ENCODE measurements around the gene CTIF.

The CTIF gene

GRCh38 chr18:48742304-48742703 lies 203.5 kb downstream of the CTIF start:
- in situ Hi-C loops (cut with MboI; ENCODE audit: low sequenced_read_pairs): no loop called here

- in situ Hi-C loops (cut with MboI; ENCODE audit: low sequenced_read_pairs): no loop called here
Measured at GRCh38 chr18:48742706-48743475, 204.1 kb downstream of the CTIF start.

DNA sequence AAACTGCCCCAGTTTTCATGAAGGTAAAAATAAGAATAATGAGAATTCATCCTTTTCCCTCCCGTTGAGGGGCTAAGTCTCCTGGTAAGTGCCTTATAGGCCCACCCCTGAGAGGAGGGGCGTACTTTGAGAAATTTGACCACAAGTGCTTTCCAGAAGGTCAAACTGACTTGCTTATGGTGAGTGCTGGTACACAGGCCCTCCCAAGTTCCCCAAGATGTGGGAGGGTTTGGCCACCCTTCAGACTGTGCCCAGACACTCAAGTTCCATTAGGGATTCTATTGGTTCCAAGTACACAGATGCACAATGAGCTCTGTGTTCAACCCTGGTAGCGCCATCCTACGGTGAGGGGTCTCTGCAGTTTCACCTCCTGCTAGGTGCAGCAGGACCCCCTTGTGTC lies 205.1 kb downstream of the CTIF start:
- in situ Hi-C loops (cut with MboI; ENCODE audit: low sequenced_read_pairs): no loop called here

GRCh38 chr18:48745293-48745692 lies 206.5 kb downstream of the CTIF start:
- in situ Hi-C loops (cut with MboI; ENCODE audit: low sequenced_read_pairs): no loop called here

GRCh38 chr18:48749768-48750167 lies 210.9 kb downstream of the CTIF start:
- in situ Hi-C loops (cut with MboI; ENCODE audit: low sequenced_read_pairs): no loop called here

DNA sequence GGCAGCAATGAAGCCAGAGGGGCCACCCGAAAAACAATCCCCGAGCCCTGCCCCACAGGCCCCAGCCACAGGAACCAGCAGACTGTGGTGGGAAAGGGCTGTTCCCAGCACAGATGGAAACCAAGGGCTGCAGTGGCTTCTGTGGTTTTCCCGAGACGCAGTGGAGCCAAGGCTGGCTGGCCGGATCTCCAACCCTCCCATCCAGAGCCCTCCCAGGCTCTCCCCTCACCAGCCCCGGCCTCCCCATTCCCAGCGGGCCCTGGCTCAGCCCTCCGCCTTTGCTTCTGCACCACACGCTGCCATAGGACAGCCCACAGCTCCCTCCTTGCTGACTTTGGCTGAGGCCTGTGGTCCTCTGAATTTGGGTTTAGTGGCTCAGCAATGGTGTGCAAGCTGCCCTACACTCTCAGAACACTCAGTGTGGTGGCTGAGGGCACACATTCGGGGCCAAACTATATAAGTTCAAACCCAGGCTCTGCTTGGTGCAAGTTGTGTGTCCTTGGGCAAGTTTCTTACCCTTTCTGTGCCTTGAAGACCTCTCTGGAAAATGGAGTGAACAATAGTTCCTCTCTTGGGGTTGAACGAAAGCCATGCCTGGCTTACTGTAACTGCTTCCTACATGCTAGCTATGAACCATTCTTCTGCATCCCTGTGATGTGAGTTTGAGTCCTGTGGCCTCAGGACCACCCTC lies 211.8 kb downstream of the CTIF start:
- in situ Hi-C loops (cut with MboI; ENCODE audit: low sequenced_read_pairs): no loop called here

- in situ Hi-C loops (cut with MboI; ENCODE audit: low sequenced_read_pairs): no loop called here
Measured at GRCh38 chr18:48751727-48752468, 213.1 kb downstream of the CTIF start.

- in situ Hi-C loops (cut with MboI; ENCODE audit: low sequenced_read_pairs): no loop called here
Measured at GRCh38 chr18:48752478-48752877, 213.6 kb downstream of the CTIF start.

GRCh38 chr18:48752928-48753327 lies 214.1 kb downstream of the CTIF start:
- in situ Hi-C loops (cut with MboI; ENCODE audit: low sequenced_read_pairs): no loop called here

GRCh38 chr18:48753691-48754090 lies 214.9 kb downstream of the CTIF start:
- in situ Hi-C loops (cut with MboI; ENCODE audit: low sequenced_read_pairs): no loop called here

GRCh38 chr18:48754559-48754958 lies 215.7 kb downstream of the CTIF start:
- in situ Hi-C loops (cut with MboI; ENCODE audit: low sequenced_read_pairs): no loop called here

DNA sequence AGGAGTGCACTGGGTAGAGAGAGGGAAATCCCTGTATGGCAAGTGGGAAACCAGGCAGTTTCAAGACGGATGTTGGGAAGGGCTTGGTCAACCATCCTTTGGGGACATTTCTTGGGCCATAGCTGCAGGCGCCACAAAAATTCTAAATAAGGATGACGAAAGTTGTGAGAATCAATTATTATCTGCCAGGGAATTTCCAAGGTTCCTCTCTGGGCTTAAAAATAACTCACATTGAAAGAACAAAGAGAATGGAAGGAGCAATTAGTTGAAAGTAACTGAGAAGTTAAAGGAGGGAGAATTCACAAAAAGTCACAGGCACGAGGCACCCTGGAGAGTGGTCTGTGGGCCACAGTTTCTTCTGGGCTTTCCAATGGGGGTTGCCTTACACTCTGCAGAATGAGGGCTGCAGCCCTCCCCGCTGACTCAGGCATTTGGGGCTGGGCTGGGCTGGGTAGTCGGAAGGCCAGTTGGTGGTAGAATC lies 216.2 kb downstream of the CTIF start:
- in situ Hi-C loops (cut with MboI; ENCODE audit: low sequenced_read_pairs): no loop called here

DNA sequence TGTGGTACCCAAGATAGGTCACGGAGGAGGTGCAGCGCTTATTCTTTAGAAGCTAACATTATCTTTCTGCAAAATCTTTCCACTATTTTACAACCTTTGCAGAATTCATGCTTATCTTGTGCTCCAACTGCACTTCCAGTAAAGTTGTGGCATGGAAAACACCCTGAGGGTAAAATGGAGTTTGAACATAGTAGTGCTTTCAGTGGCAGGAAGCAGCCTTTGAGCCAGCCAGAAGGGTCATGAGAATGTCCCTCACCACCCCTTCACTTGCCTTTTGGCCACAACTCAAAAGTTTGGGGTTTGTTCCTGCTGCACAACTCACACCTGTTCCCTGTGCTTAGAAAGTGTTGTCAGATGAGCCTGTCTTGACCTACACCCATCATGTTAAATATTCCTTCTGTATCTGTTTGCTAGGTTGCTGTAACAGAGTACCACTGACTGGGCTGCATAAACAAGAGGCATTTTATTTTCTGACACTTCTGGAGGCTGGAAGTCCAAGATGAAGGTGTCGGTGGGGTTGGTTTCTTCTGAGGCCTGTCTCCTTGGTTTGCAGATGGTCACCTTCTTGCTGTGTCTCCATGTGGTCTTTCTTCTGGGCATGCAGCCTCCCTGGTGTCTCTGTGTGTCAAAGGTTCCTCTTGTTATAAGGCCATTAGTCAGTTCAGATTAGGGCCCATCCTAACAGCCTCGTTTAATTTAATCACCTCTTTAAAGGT lies 217.8 kb downstream of the CTIF start:
- in situ Hi-C loops (cut with MboI; ENCODE audit: low sequenced_read_pairs): no loop called here

DNA sequence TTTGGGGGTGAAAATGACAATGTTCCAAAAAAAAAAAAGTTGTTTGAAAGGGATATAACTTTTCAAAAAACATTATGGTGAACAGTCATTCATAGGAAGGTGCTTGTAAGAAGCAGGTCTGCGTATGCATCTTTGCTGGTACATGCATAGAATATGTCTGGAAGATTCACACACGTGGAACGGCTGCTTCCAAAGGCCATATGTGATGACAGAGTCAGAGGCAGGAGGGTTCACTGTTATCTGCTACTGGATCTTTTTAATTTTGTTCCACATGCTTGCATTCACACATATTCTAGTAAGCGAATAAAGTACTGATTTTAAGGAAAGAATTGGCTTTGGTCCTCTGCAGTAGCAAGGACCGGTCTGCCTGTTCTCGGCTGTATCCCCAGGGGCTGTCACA lies 218.5 kb downstream of the CTIF start:
- in situ Hi-C loops (cut with MboI; ENCODE audit: low sequenced_read_pairs): no loop called here

DNA sequence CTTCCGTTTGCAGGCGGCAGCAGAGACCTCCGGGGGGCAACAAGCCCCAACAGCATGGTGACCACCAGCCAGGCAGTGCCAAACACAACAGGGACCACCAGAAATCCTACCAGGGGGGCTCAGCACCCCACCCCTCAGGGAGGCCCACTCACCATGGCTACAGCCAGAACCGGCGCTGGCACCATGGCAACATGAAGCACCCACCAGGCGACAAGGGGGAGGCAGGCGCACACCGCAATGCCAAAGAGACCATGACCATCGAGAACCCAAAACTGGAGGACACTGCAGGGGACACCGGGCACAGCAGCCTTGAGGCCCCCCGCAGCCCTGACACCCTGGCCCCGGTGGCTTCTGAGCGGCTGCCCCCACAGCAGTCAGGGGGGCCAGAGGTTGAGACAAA lies 219.1 kb downstream of the CTIF start:
- in situ Hi-C loops (cut with MboI; ENCODE audit: low sequenced_read_pairs): no loop called here

DNA sequence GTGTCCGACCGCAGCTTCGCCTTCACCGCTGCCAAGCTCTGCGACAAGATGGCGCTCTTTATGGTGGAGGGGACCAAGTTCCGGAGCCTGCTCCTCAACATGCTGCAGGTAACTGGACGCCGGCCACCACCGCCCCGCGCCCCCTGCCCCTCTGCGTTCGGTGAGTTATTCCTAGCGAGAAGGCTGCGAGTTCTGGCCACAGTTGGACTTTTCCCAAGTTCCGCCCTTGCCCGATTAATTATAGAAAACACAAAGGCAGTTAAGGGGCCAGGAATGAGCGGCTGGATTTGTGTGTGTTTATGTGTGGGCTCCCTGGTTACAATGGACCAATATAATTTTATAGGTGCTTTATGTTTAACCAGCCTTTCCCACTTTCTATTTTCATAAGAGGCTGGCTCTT lies 222.8 kb downstream of the CTIF start:
- in situ Hi-C loops (cut with MboI; ENCODE audit: low sequenced_read_pairs): no loop called here

GRCh38 chr18:48762022-48762421 lies 223.2 kb downstream of the CTIF start:
- in situ Hi-C loops (cut with MboI; ENCODE audit: low sequenced_read_pairs): no loop called here

DNA sequence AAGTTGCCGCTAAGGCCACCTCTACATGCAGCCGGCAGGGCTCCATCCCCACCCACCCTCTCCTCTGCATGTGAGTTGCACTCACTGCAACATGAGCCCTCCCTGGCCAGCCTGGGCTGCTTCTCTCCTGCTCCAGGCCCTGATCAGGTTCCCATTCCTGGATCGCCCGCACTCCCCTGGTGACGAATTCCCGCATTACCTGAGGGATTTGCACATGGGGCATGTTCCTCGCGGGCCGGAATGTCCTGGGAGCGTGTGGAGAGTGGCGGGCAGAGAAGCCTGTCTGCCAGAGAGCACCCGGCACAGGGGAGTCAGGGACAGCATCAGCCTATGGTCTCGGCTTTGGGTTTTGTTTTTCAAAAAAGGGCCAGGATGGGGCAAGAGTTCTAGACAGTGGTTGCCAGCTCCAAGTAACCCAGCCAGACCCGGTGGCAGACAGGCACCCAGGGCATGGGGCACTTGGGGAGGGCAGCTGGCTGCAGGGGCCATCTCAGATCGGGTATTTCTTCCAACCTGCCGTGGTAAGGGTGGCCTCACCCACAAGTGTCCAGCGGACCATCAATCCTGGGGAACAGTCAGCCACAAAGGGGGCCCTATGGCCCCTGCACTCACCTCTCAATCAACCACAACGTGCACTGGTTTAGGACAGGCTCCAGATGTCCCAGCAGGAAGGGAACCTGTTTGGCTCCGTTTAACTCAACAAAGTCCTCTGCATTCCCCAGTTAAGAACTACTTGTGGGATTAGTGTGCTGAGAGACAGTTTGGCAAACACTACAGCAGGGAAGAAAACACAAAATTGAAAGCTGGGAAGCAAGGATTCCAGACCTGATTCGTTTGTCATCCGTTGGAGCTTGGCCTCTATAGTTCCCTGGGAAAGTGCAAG lies 224.2 kb downstream of the CTIF start:
- in situ Hi-C loops (cut with MboI; ENCODE audit: low sequenced_read_pairs): no loop called here

- in situ Hi-C loops (cut with MboI; ENCODE audit: low sequenced_read_pairs): no loop called here
Measured at GRCh38 chr18:48763719-48764100, 224.9 kb downstream of the CTIF start.

GRCh38 chr18:48765053-48765452 lies 226.2 kb downstream of the CTIF start:
- in situ Hi-C loops (cut with MboI; ENCODE audit: low sequenced_read_pairs): no loop called here
